ENCODE data around the gene PLEKHA7.

- TF ChIP-seq CTCF (IDR thresholded peaks at IDR 0.05; ENCODE audit: control extremely low read depth in 1 of 3, insufficient read depth in 1 of 3, low read depth in 1 of 3, low read length in 3 of 3), result no peak
- TF ChIP-seq USF2 (IDR thresholded peaks at IDR 0.05; ENCODE audit: low read length), result no peak
- no peak for TF ChIP-seq RFX5 (IDR thresholded peaks at IDR 0.05; ENCODE audit: borderline replicate concordance, low read depth, low read length)
- TF ChIP-seq CEBPB (IDR thresholded peaks at IDR 0.05; ENCODE audit: low read depth, low read length), result no peak
- TF ChIP-seq EZH2 (IDR thresholded peaks at IDR 0.05; ENCODE audit: low read depth, low read length, severe bottlenecking), result no peak
Measured at GRCh38 chr11:16921668-16922067, 92.5 kb downstream of the PLEKHA7 start.
